ENCODE measurements around the gene GUCY1A1.

GUCY1A1 gene

GRCh38 chr4:155659176-155659575 is 7.5 kb upstream of the GUCY1A1 start:
- no peak for DNase-seq

- no peak for DNase-seq
Observed at GRCh38 chr4:155660436-155660835, 6.2 kb upstream of the GUCY1A1 start.

GRCh38 chr4:155665054-155665453 is 1.6 kb upstream of the GUCY1A1 start:
- DNase-seq = no peak

GRCh38 chr4:155667222-155667567 is 547 bp downstream of the GUCY1A1 start:
- DNase-seq = no peak

GRCh38 chr4:155667568-155668511 is 1.2 kb downstream of the GUCY1A1 start:
- DNase-seq = no peak

GRCh38 chr4:155668707-155669220 is 2.1 kb downstream of the GUCY1A1 start:
- DNase-seq = no peak

GRCh38 chr4:155672342-155672741 is 5.7 kb downstream of the GUCY1A1 start:
- no peak for DNase-seq

- DNase-seq = no peak
Observed at GRCh38 chr4:155673453-155673979, 6.9 kb downstream of the GUCY1A1 start.

GRCh38 chr4:155674669-155675071 is 8.0 kb downstream of the GUCY1A1 start:
- DNase-seq = no peak

GRCh38 chr4:155675709-155676429 is 9.2 kb downstream of the GUCY1A1 start:
- no peak for DNase-seq

GRCh38 chr4:155676430-155676825 is 9.8 kb downstream of the GUCY1A1 start:
- no peak for DNase-seq

GRCh38 chr4:155678011-155678410 is 11.4 kb downstream of the GUCY1A1 start:
- DNase-seq = no peak

GRCh38 chr4:155679343-155679742 is 12.7 kb downstream of the GUCY1A1 start:
- no peak for DNase-seq

GRCh38 chr4:155681886-155682285 is 15.2 kb downstream of the GUCY1A1 start:
- no peak for DNase-seq

GRCh38 chr4:155684423-155684822 is 17.8 kb downstream of the GUCY1A1 start:
- no peak for DNase-seq

- DNase-seq = no peak
Observed at GRCh38 chr4:155684892-155685541, 18.4 kb downstream of the GUCY1A1 start.

GRCh38 chr4:155687380-155687982 is 20.8 kb downstream of the GUCY1A1 start:
- no peak for DNase-seq

GRCh38 chr4:155688211-155688610 is 21.6 kb downstream of the GUCY1A1 start:
- DNase-seq = no peak

- no peak for DNase-seq
Observed at GRCh38 chr4:155688860-155689259, 22.2 kb downstream of the GUCY1A1 start.

- no peak for DNase-seq
Observed at GRCh38 chr4:155690044-155690837, 23.6 kb downstream of the GUCY1A1 start.

- DNase-seq = no peak
Observed at GRCh38 chr4:155692361-155692760, 25.7 kb downstream of the GUCY1A1 start.

All from activated CD4-positive, CD25-positive, alpha-beta regulatory T cell (primary cell).